Mucosa of rectum (tissue), 2 donors: ENCODE measurements around the gene UQCR11.
"Not testable (repeated sequence)": the region's sequence is repeated elsewhere in the genome, so short reads cannot be mapped to it uniquely, and the experiment has no call there.

Experiments used
- H3K27ac ChIP-seq, 2 donors: one replicate each; pipeline ENCODE4 v1.7.0; 2013; ENCODE audit warnings: inconsistent platforms in 2 of 2, low read depth in 2 of 2, low read length in 2 of 2
- H3K27me3 ChIP-seq, 2 donors: one replicate each; pipeline ENCODE4 v1.7.0; 2013; ENCODE audit warnings: low read length in 2 of 2; ENCODE audit not compliant: control insufficient read depth in 2 of 2, insufficient read depth in 2 of 2
- H3K36me3 ChIP-seq, 2 donors: one replicate each; pipeline ENCODE4 v1.7.0; 2013; ENCODE audit warnings: low read length in 2 of 2; ENCODE audit not compliant: control insufficient read depth in 2 of 2, insufficient read depth in 2 of 2
- H3K4me1 ChIP-seq, 2 donors: one replicate each; pipeline ENCODE4 v1.7.0; 2013; ENCODE audit warnings: low read length in 2 of 2, mild to moderate bottlenecking in 1 of 2; ENCODE audit not compliant: control insufficient read depth in 2 of 2, insufficient read depth in 2 of 2
- H3K4me3 ChIP-seq, 2 donors: one replicate each; pipeline ENCODE4 v1.7.0; 2013; ENCODE audit warnings: low read length in 2 of 2
- H3K9ac ChIP-seq, 2 donors: one replicate each; pipeline ENCODE4 v1.7.0; 2013; ENCODE audit warnings: low read length in 2 of 2, low read depth in 1 of 2, mild to moderate bottlenecking in 1 of 2
- H3K9me3 ChIP-seq, 2 donors: one replicate each; pipeline ENCODE4 v1.7.0; 2013; ENCODE audit warnings: low read length in 2 of 2; ENCODE audit not compliant: control insufficient read depth in 2 of 2
- donor health status: healthy.
- donor health status: Normal muscosa, but diverticular disease.

Gene UQCR11

GRCh38 chr19:1648459-1648849 is 43.2 kb upstream of the UQCR11 start:
- no peak overlapping the region for H3K9ac ChIP-seq
- no peaks in the 10 kb centered on the region for H3K27me3 ChIP-seq
- H3K27ac ChIP-seq: peak overlapping the region; percentile 22 to 68
- peaks cover 0 to 5% of the 10 kb centered on the region in 2 donors for H3K4me1 ChIP-seq
- no peak overlapping the region for H3K4me3 ChIP-seq
- H3K36me3 ChIP-seq: peaks cover 9 to 15% of the 10 kb centered on the region in 2 donors
- no peaks in the 10 kb centered on the region for H3K9me3 ChIP-seq

- peaks cover 9 to 18% of the 10 kb centered on the region in 2 donors for H3K36me3 ChIP-seq
- H3K4me3 ChIP-seq: no peak overlapping the region
- no peaks in the 10 kb centered on the region for H3K27me3 ChIP-seq
- H3K9ac ChIP-seq: no peak overlapping the region
- H3K9me3 ChIP-seq: no peaks in the 10 kb centered on the region
- peak overlapping the region; percentile 22 to 68 for H3K27ac ChIP-seq
- peaks cover 0 to 5% of the 10 kb centered on the region in 2 donors for H3K4me1 ChIP-seq
These were observed 42.5 kb upstream of the UQCR11 start for GRCh38 chr19:1647501-1648458.

- peaks cover 0 to 5% of the 10 kb centered on the region in 2 donors for H3K4me1 ChIP-seq
These were observed 41.6 kb upstream of the UQCR11 start for GRCh38 chr19:1646659-1647453.

GRCh38 chr19:1646149-1646548 is 40.9 kb upstream of the UQCR11 start:
- Histone ChIP-seq H3K4me1 (peaks cover 0 to 4% of the 10 kb centered on the region in 2 donors), H3K9me3 (no peaks in the 10 kb centered on the region), H3K27ac (no peak overlapping the region), H3K27me3 (no peaks in the 10 kb centered on the region), H3K9ac (no peak overlapping the region), H3K4me3 (no peak overlapping the region), H3K36me3 (peaks cover 13 to 18% of the 10 kb centered on the region in 2 donors)

More at GRCh38 chr19:1646659-1647453, 41.6 kb upstream of the UQCR11 start:
- H3K36me3 ChIP-seq: peaks cover 12 to 18% of the 10 kb centered on the region in 2 donors
- H3K27ac ChIP-seq: no peak overlapping the region
- H3K9me3 ChIP-seq: no peaks in the 10 kb centered on the region
- no peaks in the 10 kb centered on the region for H3K27me3 ChIP-seq
- no peak overlapping the region for H3K9ac ChIP-seq
- no peak overlapping the region for H3K4me3 ChIP-seq

- Histone ChIP-seq H3K9me3 (no peaks in the 10 kb centered on the region), H3K27me3 (no peaks in the 10 kb centered on the region), H3K9ac (no peak overlapping the region), H3K4me1 (no peaks in the 10 kb centered on the region), H3K4me3 (no peak overlapping the region), H3K36me3 (peaks cover 13 to 18% of the 10 kb centered on the region in 2 donors), H3K27ac (no peak overlapping the region)
These were observed 40.0 kb upstream of the UQCR11 start for GRCh38 chr19:1645299-1645698.

- Histone ChIP-seq H3K4me1 (no peaks in the 10 kb centered on the region), H3K9ac (no peak overlapping the region), H3K36me3 (peaks cover 13 to 18% of the 10 kb centered on the region in 2 donors), H3K27me3 (no peaks in the 10 kb centered on the region), H3K4me3 (no peak overlapping the region), H3K9me3 (no peaks in the 10 kb centered on the region), H3K27ac (no peak overlapping the region)
These were observed 38.8 kb upstream of the UQCR11 start for GRCh38 chr19:1644070-1644469.

- not testable (repeated sequence) for H3K4me1 ChIP-seq, H3K27ac ChIP-seq, H3K9ac ChIP-seq, H3K4me3 ChIP-seq, H3K9me3 ChIP-seq, H3K27me3 ChIP-seq
- H3K36me3 ChIP-seq: peaks cover 13 to 21% of the 10 kb centered on the region in 2 donors
These were observed 35.7 kb upstream of the UQCR11 start for GRCh38 chr19:1640893-1641448.

GRCh38 chr19:1636325-1637236 is 31.3 kb upstream of the UQCR11 start:
- peaks cover 6 to 16% of the 10 kb centered on the region in 2 donors for H3K4me1 ChIP-seq
- no peaks in the 10 kb centered on the region for H3K9me3 ChIP-seq
- no peak overlapping the region for H3K4me3 ChIP-seq
- no peak overlapping the region for H3K9ac ChIP-seq
- no peaks in the 10 kb centered on the region for H3K27me3 ChIP-seq
- H3K27ac ChIP-seq: no peak overlapping the region
- peaks cover 7 to 24% of the 10 kb centered on the region in 2 donors for H3K36me3 ChIP-seq

GRCh38 chr19:1634938-1635243 is 29.6 kb upstream of the UQCR11 start:
- Histone ChIP-seq H3K9me3 (no peaks in the 10 kb centered on the region), H3K27me3 (no peaks in the 10 kb centered on the region), H3K4me1 (peaks cover 6 to 16% of the 10 kb centered on the region in 2 donors), H3K9ac (no peak overlapping the region), H3K4me3 (no peak overlapping the region), H3K36me3 (peaks cover 8 to 25% of the 10 kb centered on the region in 2 donors), H3K27ac (no peak overlapping the region)
